B cell (primary cell): ENCODE measurements around the gene MDC1.

Experiments used
- CTCF ChIP-seq: fragments of 200-600 bp; IDR thresholded peaks from one replicate; pipeline ENCODE4 v1.8.0; 2022; ENCODE audit warnings: antibody characterized with exemption, mild to moderate bottlenecking
- EZH2 ChIP-seq: IDR thresholded peaks from 2 replicates; pipeline ENCODE4 v1.6.1; 2012; ENCODE audit warnings: borderline replicate concordance, low read depth, mild to moderate bottlenecking, moderate library complexity, low read length; ENCODE audit not compliant: insufficient read depth, poor library complexity, severe bottlenecking

DNA sequence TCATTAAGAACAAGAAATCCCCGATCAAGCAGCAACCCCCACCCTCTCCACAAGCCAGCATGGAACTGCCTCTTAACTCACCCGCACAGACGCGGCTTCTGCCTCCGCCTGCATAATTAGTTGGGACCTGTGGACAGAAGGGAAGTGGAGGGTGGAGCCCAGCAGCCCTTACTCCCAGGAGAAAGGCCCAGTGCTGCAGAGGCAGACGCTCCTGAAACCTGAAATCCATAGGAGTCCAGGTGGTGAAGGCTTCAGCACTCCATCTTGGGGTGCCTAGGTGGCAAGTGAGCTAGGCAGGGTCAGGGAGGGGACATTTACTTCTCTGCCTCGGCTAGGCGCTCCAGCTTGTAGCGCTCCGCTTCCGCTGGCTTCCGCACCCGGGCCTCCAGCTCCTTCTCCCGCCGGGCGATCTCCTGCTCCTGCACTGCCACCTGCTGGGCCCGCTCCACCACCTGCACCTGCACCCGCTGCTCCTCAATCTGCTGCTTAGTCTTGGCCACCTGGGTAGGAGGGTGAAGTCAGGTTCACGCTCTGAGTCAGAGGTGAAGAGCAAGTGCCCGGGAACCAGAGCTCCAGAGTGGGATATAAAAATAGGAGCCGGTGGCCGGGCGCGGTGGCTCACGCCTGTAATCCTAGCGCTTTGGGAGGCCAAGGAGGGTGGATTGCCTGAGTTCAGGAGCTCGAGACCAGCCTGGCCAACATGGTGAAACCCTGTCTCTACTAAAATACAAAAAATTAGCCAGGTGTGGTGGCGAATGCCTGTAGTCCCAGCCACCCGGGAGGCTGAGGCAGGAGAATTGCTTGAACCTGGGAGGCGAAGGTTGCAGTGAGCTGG is 13.7 kb upstream of the MDC1 start:
- TF ChIP-seq CTCF (peak; percentile 77), EZH2 (no peak)
